Mesodermal cell (in vitro differentiated cells): ENCODE results near the gene PPA2. TPM values are rescaled to one million over a fixed set of nuclear protein-coding genes. Genes with fewer than 3 reads are reported as not detected.

ENCODE experiments used
- H3K27ac ChIP-seq: 2 replicates; pipeline ENCODE4 v1.7.0; 2013; ENCODE audit warnings: mild to moderate bottlenecking, low read depth, low read length, moderate library complexity; ENCODE audit not compliant: severe bottlenecking
- H3K36me3 ChIP-seq: 2 replicates; pipeline ENCODE4 v1.7.1; 2013; ENCODE audit warnings: mild to moderate bottlenecking, low read length, moderate library complexity; ENCODE audit not compliant: control insufficient read depth, insufficient read depth
- H3K4me1 ChIP-seq: one replicate; pipeline ENCODE4 v1.7.1; 2013; ENCODE audit warnings: mild to moderate bottlenecking, low read length; ENCODE audit not compliant: insufficient read depth, control insufficient read depth, poor library complexity, severe bottlenecking
- H3K4me3 ChIP-seq: 2 replicates; pipeline ENCODE4 v1.7.0; 2013; ENCODE audit warnings: low read length, control low read depth, mild to moderate bottlenecking; ENCODE audit not compliant: insufficient read depth, poor library complexity, severe bottlenecking; ENCODE audit errors: extremely low read depth
- H3K9me3 ChIP-seq: 2 replicates; pipeline ENCODE4 v1.7.1; 2013; ENCODE audit warnings: mild to moderate bottlenecking, low read length, moderate library complexity; ENCODE audit not compliant: control insufficient read depth
- WGBS, 2 experiments: methylation state at CpG; one replicate each; pipeline ENCODE4 v1.1.5; 2013; ENCODE audit warnings: missing lambda C conversion rate in 2 of 2; ENCODE audit not compliant: insufficient coverage in 2 of 2; 5-methylcytosine and 5-hydroxymethylcytosine counted together
- polyA plus RNA-seq, 2 experiments: library from polyadenylated mRNA; stranded (reverse); fragments of 50-300 nt; gene quantifications; one replicate each; pipeline ENCODE4 v1.2.3, GENCODE V29; 2013

The PPA2 gene
- 90.5 TPM for polyA plus RNA-seq (2013, experiment 1 of 2)
- 111 TPM for polyA plus RNA-seq (2013, experiment 2 of 2)

DNA sequence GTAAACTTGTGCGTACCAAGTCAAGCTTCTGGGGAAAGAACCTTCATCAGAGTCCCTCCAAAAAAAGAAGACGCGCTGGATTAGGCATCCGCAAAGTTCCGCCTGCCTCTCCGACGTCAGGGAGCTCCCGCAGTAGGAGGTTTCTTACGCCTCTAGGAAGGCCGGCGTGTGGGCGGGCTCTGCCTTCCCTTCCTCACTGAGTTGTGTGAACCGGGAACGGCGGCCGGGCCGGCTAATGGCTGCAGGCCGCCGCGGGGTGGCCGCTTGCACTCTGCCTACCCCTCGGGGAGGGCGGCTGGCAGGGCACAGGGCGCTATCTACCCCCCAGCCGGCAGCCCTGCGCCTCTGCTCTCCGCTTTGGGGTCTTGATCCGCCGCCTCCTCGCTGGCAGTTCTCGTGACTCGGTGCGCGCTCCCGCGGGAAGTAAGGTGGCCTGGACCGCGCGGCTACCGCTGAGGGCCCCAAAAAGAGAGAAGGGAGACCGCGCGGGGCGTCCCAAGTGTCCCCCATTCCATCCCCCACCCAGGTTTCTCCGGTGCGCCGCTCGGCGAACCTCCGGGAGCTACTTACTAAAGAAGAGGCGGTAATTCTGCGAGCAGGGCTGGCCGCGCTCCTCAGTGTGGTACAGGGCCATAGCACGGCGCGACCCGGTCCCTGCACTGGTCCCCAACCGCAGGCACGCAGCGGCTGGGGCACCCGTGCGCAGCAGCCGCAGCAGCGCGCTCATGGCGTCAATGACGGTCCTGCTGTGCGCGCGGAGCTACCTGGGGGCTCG is at the start of gene PPA2:
PPA2 (minus strand) TSS at position 739 of the 775 bp plus-strand sequence; CDS start at position 727, 12 bp downstream.
- H3K36me3 ChIP-seq = peaks cover 2% of the 10 kb centered on the region
- peak within 1 kb of the TSS; percentile 90 for H3K27ac ChIP-seq
- H3K4me1 ChIP-seq = no peaks in the 10 kb centered on the region
- 0 to 1% methylated on average over 47 to 66 of the region's 72 CpGs for whole genome bisulfite sequencing, 2 experiments
- H3K9me3 ChIP-seq = no peaks in the 10 kb centered on the region
- peak within 1 kb of the TSS; percentile 61 for H3K4me3 ChIP-seq

DNA sequence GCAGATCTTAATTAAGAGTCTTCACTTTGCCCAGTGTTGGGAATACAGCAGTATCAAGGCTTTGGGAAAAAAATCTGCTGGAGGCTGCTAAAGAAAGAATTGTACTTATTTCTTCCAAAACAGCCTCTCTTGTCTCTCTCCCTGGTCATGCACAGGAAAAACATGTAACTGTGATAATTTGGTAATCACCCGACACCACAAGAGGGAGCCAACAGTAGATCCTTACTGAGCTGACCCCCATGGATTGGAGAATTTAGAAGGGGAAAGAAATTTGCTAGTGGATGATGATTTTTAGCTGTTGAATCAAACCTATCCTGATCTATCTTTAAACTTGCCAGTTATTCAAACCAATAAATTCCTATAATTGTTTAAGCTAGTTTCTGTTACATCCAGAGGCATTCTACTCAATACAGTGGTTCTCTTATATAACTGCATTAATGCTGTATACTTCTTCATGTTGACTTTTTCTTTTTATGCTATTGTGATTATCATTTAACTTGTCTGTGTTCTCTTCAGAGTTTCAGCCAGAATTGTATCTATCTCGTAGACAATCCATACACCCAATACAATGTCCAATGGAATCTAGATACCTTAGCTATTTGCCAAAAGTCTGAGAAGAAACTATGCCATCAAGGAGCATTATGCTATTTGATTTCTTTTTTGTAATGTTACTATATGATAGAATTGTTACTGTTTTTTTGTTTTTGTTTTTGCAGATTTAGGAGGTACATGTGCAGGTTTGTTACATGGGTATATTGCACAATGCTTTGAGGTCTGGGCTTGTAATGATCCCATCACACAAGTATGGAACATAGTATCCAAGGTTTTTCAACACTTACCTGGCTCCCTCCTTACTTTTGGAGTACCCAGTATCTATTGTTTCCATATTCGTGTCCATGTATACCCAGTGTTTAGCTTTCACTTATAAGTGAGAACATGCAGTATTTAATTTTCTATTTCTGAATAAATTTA is 47.2 kb upstream of the PPA2 start:
- H3K4me1 ChIP-seq = no peaks in the 10 kb centered on the region
- H3K9me3 ChIP-seq = no peaks in the 10 kb centered on the region
- H3K27ac ChIP-seq = no peak overlapping the region
- no peak overlapping the region for H3K4me3 ChIP-seq
- no CpG with 5 or more reads among the region's 3 CpGs for WGBS, 2 experiments
- H3K36me3 ChIP-seq = no peaks in the 10 kb centered on the region

DNA sequence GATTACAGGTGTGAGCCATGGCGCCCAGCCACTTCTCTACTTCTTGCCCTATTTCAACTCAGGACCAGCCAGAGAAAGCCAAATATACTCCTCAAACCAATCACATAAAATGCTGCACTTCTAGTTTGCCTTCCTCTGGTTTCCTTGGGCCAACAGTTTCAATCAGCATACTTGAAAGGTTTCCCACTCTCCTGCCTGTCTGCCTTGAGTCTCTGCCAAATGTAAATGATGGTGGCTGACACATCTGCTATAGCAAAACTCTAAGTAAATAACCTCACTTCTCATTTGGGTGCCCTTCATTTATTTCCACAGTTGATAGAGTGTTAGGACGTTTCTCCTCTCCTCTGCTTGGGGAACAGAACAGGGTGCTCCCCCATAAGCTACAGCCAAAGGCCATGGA is 36.4 kb upstream of the PPA2 start:
- H3K4me3 ChIP-seq = no peak overlapping the region
- H3K9me3 ChIP-seq = no peaks in the 10 kb centered on the region
- no peaks in the 10 kb centered on the region for H3K36me3 ChIP-seq
- WGBS, 2 experiments = 88% methylated on average over 1 of the region's 2 CpGs; no CpG with 5 or more reads in 1 of the 2 experiments
- H3K27ac ChIP-seq = no peak overlapping the region
- no peaks in the 10 kb centered on the region for H3K4me1 ChIP-seq

DNA sequence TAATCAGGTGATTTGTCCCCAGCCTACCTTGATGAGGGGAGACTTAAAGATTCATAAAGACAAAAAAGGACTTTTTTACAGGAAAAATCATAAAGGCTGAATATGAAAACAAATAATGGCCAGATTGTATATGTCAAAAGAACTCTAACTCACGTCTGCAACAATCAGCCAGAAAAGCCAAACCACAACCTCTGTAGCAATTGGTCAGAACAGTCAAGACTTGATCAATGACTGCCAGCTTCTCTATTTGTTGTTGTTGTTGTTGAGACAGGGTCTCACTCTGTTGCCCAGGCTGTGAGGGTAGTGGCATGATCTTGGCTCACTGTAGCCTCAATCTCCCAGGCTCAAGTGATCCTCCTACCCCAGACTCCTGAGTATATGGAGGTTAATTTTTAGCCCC is 35.9 kb upstream of the PPA2 start:
- no peaks in the 10 kb centered on the region for H3K4me1 ChIP-seq
- no CpG with 5 or more reads among the region's 1 CpG for WGBS, 2 experiments

DNA sequence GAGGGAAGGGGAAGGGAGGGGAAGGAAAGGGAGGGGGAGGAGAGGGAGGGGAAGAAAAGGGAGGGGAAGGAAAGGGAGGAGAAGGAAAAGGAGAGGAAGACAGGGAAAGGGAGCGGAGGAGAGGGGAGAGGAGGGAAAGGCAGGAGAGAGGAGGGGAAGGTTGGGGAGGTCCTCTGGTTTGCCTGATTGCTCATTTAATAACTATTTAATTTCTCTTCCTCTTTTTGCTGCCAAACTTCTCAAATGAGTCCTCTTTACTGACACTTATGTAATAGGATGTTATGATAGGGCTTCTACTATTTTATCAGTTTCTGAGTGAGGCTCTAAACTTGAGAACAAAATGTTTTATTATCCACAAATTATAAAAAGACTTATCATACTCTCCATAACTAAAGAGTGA is 35.4 kb upstream of the PPA2 start:
- Histone ChIP-seq H3K4me3 (no peak overlapping the region), H3K36me3 (no peaks in the 10 kb centered on the region), H3K27ac (no peak overlapping the region), H3K9me3 (no peaks in the 10 kb centered on the region), H3K4me1 (no peaks in the 10 kb centered on the region)
- WGBS, 2 experiments = no CpG with 5 or more reads among the region's 1 CpG

More for the DNA sequence above, 35.9 kb upstream of the PPA2 start:
- H3K4me3 ChIP-seq = no peak overlapping the region
- H3K36me3 ChIP-seq = no peaks in the 10 kb centered on the region
- H3K27ac ChIP-seq = no peak overlapping the region
- H3K9me3 ChIP-seq = no peaks in the 10 kb centered on the region

DNA sequence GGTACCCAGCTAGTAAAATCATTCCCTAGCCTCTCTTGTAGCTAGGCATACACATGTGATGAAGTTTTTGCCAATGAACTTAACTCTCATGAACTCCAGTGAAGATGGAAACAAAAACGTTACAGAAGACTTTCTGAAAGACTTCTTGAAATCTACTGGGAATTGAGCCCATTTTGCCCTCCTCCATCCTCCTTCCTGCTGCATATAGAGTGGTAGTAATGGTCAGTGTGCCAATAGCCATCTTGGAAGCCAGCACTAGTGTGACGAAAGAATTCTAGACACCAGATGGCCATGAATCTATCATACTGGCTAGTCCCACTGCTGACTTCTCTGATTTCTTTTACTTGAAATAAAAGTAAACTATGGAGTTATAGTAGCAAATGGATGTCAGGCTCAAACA is 30.9 kb upstream of the PPA2 start:
- no peaks in the 10 kb centered on the region for H3K4me1 ChIP-seq
- no peaks in the 10 kb centered on the region for H3K36me3 ChIP-seq
- H3K27ac ChIP-seq = no peak overlapping the region
- WGBS, 2 experiments = no CpG with 5 or more reads among the region's 2 CpGs
- no peak overlapping the region for H3K4me3 ChIP-seq
- no peaks in the 10 kb centered on the region for H3K9me3 ChIP-seq

DNA sequence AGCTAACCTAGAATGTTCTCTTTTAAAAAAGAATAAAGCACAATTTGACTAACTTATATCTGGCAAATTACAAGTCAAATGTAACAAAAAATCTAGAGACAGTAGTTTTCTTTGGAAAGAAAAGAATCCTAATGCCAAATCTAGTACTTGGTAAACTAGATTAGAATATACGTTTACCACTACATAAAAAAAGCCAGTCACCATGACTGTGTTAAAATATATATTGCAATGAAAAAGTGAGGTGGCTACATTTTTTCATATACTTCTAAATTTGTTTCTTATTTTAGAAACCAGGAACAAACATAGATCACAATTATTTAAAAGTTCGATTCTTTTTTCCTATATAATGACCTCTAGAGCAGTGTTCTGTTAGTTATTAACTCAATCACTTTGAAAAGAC is 29.6 kb upstream of the PPA2 start:
- Histone ChIP-seq H3K9me3 (no peaks in the 10 kb centered on the region), H3K27ac (no peak overlapping the region), H3K4me1 (no peaks in the 10 kb centered on the region), H3K36me3 (no peaks in the 10 kb centered on the region), H3K4me3 (no peak overlapping the region)
- no CpG with 5 or more reads among the region's 2 CpGs for WGBS, 2 experiments

DNA sequence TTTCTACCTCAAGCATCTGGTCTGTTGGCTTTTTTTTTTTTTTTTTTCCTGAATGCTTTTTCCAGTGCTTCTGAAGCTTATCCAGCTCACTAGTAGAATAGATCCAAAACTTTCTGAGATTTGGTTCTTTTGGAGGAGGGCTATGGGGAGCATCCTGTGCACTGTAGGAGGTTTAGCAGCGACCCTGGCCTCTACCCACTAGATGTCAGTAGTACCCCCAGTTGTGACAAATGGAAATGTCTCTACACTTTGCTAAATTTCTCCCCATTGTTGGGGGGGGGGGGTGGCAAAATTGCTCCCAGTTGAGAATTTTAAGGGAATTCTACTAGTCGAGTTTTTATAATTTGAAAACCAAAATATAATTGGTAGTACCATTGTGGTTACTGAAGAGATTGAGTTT is 23.0 kb upstream of the PPA2 start:
- Histone ChIP-seq H3K4me1 (no peaks in the 10 kb centered on the region), H3K36me3 (no peaks in the 10 kb centered on the region), H3K27ac (no peak overlapping the region), H3K9me3 (no peaks in the 10 kb centered on the region), H3K4me3 (no peak overlapping the region)
- WGBS, 2 experiments = no CpG with 5 or more reads among the region's 2 CpGs

DNA sequence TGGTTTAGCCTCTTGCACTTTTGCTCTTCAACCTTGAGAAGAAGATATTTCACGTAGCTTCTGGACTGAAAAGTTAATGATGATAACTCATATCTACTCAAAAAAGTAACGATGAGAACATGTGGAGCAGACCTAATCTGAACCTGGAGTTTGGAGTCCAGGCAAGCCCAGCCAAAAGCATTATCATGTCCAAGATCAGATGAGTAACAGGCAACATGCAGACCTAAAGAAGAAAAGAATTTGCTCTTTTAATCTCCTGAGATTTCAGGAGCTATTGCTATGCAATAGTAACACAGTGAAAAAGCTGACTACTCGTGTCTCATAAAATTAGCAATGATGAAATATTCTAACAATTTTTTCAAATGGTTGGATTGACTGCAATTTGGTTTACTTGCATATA is 21.8 kb upstream of the PPA2 start:
- H3K4me3 ChIP-seq = no peak overlapping the region
- H3K27ac ChIP-seq = no peak overlapping the region
- whole genome bisulfite sequencing, 2 experiments = 86% methylated on average over 1 of the region's 3 CpGs; no CpG with 5 or more reads in 1 of the 2 experiments
- no peaks in the 10 kb centered on the region for H3K4me1 ChIP-seq
- no peaks in the 10 kb centered on the region for H3K9me3 ChIP-seq
- no peaks in the 10 kb centered on the region for H3K36me3 ChIP-seq

DNA sequence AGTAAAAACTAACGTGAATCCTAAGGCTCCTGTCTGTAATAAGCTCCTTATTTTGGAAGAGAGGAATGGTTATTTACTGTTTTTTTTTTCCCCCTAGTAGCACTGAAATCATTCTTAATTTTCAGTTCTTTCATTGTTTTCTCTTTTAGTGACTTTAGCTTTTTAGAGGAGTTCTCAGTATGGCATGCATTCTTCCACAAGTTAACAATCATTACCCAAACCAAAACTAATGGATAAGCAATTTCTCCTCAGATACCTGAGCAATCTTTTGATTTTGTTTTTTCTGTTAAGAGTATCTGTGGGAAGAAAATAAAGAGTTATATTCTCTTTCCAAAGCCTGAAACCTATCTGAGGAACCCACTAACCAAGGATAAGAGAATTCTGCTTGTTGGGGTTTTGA is 16.7 kb upstream of the PPA2 start:
- H3K4me3 ChIP-seq = no peak overlapping the region
- no peaks in the 10 kb centered on the region for H3K9me3 ChIP-seq
- H3K36me3 ChIP-seq = no peaks in the 10 kb centered on the region
- WGBS, 2 experiments = no CpG with 5 or more reads among the region's 1 CpG
- no peak overlapping the region for H3K27ac ChIP-seq
- no peaks in the 10 kb centered on the region for H3K4me1 ChIP-seq
